ENCODE measurements around the gene KLK15.

GRCh38 chr19:50777830-50778303 is 55.5 kb downstream of the KLK15 start:
- TF ChIP-seq CTCF (IDR thresholded peaks at IDR 0.05; ENCODE audit: low read length) (no peak), EZH2 (IDR thresholded peaks at IDR 0.05; ENCODE audit: borderline replicate concordance, low read length) (no peak)
